ENCODE data around the gene MTF1.

The MTF1 gene

DNA sequence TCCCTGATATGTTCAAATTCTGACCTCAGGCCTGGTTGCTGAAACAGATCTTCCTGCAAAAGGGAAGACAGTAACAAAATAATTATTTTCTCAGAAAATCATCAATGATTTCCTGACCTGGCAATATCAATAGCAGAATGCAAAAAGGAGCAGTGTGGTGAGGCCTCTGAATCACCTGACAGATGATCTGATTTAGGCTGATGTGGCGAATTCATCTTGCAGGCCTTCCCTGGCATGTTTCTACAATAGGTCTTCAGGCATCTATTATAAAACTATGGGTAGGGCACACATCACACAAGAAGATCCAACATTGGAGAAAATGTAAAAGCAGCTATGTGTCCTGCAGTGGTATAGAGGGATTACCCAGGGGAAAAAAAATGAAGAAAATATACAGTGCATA lies 7.1 kb upstream of the MTF1 start:
- DNase-seq = no peak

DNA sequence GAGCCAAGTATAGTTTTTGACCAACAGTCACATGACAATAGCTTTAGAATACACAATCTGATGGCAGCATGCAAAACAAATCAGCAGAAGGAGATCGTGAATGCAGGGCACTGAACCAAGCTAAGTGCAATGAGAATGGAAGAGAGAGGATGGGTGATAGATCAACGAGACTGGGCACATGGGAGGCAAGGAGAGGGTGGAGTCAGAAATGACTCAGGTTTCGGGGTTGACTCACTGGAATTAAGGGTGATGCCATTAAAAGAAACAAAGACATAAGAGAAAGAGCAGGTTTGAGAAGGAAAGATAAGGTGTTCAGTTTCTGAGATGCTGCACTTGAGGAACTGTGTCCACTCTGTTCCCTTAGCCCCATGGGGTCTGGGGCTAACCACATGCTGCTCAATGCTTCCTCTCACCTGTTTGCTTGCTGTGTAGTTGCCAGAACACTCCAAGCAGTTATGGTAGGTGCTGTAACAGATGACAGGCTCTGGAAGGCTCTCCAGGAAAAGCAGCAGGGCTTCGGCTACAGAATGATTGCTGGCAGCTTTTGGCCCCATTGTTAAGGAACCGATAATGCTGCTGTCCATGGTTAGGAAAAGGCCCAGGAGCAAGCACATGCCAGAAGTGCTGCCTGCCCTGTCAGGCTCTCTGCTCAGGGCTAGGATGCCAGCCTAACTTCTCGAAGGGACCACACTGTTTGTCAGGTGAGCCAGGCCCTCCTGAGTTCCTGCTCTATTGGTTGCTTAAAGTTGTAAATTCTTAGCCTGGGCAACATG lies 6.1 kb upstream of the MTF1 start:
- DNase-seq = no peak

DNA sequence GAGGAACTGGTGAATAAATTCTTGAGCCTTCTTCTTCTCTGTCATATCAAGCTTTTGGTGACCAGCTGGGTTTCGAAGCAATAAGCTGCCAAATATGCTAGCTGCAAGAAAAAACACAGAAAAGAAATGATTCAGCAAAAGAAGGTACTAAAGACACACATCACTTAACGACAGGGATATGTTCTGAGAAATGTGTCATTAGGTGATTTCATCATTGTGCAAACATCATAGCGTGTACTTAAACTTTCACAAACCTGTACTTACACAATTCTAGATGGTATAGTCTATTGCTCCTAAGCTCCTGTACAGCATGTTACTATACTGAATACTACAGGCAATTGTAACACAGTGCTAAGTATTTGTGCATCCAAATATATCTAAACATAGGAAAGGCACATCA lies 2.9 kb upstream of the MTF1 start:
- DNase-seq = no peak

DNA sequence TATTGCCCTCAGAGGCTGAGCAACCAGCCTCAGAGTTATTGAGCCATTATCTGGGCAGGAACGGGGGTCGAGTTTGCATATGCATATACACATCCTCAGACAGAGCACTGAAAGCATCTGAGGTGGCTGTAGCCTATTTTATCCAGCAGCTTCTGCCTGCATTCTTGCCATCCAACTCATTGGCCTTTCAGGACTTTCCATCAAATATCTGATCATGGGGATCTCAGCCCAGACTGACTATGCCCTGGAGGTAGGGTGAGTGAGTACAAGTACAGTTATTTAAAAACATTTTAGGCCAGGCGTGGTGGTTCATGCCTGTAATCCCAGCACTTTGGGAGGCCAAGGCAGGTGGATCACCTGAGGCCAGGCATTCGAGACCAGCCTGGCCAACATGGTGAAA lies 1.8 kb upstream of the MTF1 start:
- no peak for DNase-seq

DNA sequence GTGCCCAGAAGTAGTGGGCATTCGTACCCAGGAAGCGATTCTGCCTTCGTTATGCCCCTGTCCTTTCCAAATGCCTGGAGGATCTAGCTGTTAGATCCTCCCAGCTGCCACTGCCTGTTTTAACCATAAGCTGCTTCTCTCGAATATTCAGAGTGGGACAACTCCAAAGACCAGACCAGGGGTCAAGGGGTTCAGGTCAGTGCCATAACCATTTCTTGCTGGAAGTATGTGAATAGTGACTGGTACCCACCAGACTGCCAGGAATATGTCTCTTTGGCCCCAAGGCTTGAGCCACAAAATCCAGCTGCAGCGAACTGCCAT lies 914 bp upstream of the MTF1 start:
- no peak for DNase-seq

DNA sequence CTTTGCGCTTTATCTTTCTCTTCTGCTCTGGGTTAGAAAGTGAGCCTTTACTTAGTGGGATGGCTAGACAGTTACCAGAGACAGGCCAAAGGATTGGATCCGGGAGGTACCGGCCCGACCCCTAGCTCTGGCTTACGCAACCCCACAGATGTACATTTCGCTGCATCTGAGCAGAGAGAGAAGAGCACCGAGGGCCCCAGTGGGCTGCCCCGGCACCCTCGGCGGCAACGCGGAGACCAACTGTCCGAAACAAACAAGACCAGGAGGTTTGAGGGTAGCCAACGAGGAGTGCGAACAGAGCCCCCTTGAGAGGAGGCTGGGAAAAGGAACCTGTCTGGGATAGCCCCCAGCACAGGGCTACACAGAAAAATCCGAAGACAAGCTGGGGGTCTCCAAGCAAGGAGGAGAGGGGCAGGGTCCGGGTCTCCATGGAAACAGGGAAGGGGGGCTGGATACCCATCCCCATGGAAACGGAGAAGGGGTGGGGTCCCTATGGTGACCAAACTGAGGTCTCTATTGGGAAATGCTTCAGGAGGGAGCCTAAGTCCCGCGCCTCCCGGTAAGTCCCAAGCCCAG lies 373 bp downstream of the MTF1 start:
- no peak for DNase-seq

DNA sequence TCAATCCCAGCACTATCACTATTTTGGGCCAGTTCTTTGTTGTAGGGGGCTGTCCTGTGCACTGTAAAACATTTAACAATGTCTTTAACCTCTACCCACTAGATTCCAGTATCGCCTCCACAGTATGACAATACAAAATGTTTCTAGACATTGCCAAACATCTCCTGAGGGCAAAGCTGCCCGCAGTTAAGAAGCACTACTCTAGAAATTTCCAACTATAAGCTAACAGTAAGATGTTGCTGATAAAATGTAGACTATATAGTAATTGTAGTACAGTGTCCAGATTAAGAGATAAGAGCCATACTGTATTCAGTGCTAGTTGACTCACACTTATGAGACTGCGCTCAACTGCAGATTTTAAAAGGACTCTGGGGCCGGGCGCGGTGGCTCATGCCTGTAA lies 5.0 kb downstream of the MTF1 start:
- no peak for DNase-seq

DNA sequence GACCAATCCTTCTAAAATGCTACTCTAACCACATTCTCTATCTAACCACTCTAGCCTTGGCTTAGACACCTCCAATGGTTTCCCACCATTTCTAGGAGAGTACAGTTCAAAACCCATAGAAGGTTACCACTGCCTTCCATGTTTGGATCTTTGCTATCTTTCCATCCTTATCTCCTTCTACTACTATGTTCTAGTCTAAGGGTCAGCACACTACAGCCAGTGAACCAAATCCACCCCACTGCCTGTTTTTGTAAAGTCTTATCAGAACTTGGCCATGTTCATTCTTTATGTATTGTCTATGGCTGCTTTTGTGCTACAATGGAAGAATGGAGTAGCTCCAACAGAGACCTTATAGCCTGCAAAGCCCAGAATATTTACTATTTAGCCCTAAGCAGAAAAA lies 6.2 kb downstream of the MTF1 start:
- DNase-seq = no peak

DNA sequence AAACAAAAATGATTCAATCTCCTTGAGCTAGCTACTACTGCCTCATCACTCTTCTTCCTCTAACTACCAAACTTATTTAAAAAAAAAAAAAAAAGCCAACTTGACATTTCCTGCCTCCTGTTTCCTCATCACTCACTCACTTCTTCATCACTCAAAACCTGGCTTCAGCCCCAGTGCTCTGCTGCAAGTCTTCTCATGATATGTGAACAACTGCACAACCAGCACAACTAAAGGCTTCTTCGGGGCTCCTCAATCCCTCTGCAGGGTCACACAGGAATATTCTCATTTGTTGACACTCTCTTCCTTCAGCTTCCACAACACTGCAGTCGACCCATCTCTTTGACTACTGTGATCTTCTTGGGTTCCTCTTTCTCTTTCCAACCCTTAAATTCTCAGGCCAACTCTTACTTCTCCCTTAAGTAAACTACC lies 7.6 kb downstream of the MTF1 start:
- DNase-seq = no peak

DNA sequence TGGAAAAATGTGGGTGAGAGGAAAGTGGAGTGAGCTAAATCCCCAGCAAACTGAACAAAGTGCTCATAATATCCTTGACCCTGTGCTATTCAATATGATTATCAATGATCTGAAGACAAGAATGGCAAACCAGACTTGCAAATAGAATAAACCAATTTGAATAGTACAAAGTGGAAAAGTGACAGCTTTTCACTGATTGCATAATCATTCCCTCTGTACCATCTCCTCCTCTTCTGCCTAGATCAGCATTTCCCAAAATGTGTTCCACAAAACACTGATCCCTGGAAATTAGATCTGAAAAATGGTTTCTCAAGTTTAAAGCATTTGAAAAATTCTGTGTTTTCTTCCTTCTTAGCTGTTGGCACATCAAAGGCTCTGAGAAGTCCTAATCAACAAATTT lies 8.1 kb downstream of the MTF1 start:
- DNase-seq = no peak

DNA sequence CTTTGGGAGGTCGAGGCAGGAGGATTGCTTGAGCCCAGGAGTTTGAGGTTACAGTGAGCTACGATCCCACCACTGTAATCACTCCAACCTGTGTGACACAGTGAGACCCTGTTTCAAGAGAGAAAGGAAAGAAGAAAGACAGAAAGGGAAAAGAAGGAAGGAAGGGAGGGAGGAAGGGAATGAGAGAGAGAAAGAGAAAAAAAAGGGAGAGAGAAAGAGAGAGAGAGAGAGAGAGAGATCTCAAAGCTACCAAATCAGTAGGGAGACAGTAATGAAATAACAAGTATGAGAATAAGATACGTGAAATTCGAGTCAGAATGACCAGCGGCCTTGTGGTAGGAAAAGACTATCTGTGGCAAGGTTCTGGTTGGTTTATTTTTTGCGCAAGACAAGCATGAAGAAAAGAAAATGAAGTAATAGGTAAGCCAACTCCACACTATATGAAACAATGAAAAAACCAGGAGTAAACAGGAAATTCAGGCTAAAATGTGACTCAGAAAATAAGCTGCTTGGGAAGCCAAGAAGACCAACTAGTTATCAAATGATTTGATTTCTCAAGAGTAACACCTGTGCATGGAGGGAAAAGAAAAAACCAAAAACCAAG lies 8.9 kb downstream of the MTF1 start:
- DNase-seq = no peak

DNA sequence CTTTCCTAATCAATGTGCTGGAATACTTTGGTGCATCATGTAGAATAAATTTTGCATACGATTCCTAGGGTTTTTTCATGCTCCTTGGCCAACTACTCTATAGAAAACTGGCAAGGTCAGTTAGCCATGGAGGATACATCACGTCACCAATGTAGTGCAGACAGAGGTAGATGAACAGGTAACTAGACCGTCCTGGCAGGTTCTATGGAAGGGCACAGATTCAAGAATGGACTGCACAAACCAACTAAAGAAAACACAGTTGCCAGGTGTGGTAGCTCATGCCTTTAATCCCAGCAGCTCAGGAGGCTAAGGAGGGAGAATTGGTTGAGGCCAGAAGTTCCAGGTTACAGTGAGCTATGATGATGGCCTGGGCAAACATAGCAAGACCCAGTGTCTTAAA lies 9.9 kb downstream of the MTF1 start:
- DNase-seq = no peak

DNA sequence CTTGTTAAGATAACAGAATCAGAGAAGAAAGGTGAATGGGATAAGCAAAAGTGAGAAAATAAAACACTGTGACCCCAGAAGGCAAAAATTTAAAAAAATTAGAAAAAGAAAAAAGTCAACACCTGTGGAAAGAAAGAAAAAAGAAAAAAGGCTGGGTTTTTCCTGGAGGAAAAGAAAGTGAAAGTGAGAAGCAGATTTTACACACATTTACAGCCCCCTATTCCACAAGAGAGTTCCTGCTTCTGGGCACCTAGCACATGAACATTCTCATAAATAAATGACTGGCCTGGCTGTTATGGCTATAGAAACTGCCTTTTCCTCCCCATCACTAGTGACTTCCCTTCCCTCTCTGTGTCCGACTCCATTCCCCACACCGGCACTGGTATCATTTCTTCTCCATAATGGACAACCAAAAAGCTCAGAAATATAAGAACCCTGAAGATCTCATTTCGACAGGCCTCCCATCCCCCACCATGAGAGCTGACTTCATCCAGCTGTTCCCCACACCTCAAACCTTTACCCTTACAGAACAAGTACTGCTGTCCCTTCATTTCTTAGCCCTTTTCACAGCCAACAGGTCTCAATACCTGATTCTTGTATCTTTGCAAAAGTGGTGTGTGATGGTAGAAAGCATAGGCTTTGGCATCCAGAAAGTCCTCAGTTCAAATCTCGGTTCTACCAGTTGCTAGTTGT lies 12.6 kb downstream of the MTF1 start:
- DNase-seq = no peak

DNA sequence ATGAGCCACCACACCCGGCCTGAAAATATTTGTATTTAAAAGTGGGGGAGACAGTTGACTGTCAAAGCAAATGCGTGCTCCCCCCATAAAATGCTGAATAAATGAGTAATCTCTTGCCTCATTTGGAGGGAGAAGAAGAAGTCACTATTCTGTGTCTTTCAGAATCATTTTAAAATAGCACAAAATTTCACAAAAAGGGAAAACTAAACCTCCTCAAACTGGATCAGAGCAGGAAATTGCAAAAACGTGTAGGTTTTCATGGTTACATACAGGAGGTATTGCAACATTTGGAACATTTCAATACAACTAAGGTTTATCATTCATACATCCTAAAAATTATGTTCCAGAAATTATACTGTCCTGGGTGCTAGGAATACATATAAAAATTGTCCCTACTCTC lies 13.6 kb downstream of the MTF1 start:
- DNase-seq = no peak

DNA sequence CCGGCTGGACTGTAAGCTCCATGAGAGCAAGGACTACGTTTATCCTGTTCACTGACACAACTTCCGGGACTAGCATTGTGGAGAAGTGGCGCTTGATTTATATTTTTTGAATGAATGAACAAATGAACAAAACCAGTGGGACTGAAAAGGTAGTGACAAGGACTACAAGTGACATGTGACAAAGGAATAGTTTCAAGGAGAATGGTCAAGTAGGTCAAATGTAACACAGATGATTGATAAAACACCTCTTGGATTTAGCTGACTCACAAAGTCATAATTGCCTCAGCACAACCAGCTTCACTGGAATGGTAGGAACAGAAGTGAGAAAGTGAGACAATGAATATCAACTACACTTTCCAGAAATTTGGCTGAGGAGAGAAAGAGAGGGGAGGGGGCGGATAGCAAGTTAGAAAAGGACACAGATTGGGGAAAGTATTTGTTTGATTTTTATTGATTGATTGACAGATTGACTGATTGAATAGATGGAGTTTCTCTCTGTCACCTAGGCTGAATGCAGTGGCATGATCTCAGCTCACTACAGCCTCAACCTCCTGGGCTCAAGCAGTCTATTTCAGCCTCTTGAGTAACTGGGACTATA lies 14.2 kb downstream of the MTF1 start:
- DNase-seq = no peak

DNA sequence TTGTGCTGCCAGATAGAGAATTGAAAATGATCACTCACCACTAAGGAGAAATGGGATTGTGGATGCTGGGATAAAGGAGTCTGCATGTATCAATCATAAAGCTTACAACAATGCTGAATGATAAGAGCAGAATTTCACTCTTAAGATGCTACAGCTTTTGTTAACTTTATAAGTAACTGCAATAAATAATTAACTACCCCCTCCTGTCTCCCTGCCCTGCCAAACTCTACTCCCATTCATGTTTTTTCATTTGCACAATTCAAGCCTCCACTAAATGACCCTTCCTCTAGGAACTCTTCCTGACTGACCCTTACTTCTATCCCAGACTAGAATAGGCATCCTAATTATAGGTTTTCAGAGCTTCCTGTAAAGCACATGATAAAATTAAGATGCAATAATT lies 14.9 kb downstream of the MTF1 start:
- no peak for DNase-seq

DNA sequence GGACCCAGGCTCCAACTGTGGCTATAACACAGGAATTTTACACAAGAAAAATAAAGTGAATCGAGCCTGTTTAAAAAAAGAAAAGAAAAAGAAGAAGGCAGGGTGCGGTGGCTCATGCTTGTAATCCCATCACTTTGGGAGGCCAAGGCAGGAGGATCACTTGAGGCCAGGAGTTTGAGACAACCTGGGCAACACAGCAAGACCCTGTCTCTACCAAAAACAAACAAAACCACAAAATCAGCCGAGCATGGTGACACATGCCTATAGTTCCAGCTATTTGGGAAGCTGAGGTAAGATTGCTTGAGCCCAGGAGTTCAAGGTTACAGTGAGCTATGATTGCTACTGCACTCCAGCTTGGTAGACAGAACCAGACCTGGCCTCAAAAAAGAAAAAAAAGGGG lies 17.7 kb downstream of the MTF1 start:
- DNase-seq = no peak

DNA sequence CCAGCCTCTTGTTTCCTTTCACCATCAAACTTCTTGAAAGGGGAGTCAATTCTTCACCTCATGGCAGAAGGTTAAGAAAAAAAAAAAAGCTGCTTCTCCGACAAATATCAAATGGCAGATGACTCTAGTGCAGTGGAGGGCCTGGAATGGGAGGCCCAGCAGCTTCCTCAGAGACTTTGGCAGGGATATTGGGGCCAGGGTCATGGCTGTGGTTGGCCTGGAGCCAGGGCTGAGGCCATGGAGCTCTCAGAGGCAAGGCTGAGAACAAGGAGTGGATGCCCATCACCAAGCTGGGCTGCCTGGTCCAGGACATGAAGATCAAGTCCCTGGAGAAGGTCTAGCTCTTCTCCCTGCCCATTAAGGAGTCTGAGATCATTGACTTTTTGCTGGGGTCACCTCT lies 18.7 kb downstream of the MTF1 start:
- no peak for DNase-seq

DNA sequence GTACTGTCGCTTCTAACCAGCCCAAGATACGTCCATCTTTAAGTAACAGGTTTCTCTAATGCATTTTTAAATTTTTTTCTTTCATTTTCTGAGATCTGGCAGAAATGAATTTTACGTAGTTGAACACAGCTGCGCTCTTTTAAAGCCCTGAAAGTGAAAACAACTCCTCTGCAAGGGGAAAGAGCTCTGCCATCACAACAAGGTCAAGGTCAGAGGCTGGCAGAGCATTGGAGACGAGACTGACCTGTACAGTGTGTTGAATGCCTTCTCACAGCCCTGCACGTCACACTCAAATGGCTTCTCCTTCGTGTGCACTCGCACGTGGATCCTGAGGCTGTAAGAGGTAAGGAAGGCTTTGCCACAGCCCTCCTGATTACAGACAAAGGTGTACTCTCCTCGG lies 19.7 kb downstream of the MTF1 start:
- DNase-seq = no peak

DNA sequence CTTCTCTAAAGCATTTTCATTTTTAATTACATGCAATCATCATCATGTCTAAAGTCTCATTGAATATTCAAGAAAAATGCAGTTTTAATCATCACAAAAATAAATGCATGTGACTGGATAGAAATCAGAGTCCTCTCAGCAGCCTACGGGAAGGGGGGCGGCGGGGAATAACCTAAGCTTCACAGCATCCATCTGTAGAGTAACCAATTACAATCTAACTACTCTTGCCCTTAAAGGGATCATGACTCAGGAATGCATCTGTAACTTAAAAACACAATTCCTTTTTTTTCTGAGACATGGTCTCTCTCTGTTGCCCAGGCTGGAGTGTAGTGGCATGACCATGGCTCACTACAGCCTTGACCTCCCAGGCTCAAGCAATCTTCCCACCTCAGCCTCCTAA lies 22.6 kb downstream of the MTF1 start:
- DNase-seq = no peak

DNA sequence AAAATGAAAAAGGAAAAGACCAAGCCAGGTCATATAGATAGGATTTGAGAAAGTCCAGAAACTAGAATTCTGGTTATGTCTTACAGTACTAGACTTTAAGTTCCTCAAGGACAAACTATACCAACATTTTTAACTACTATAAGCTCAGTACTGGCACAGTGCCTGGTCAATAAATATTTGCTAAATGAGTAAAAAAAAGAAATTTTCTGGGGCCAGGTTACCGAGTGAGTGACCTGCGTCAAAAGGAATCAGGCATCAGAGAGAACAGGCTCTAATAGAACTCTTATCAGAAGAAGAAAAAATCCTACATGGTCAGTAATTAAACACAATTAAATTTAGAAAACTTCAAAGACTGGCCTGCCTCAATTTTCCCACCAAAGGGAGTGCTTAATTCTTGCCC lies 27.6 kb downstream of the MTF1 start:
- DNase-seq = no peak

DNA sequence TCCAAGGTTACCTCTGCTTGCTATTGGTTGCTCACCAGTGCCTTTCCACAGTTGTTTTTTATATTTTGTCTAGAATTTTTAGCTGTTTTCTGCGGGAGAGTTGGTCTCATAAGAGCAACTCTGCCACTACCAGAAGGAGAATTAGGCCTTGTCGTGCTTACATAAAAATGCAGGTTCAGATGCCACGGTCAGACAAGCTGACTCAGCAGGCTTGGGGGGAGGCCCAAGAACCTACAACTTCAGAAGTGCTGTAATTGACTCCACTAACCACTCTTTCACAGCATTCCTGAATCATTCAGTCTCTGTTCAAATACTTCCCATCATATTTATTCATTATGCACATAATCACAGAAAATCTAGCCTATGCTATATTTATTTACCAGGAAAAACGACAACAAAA lies 28.3 kb downstream of the MTF1 start:
- no peak for DNase-seq

DNA sequence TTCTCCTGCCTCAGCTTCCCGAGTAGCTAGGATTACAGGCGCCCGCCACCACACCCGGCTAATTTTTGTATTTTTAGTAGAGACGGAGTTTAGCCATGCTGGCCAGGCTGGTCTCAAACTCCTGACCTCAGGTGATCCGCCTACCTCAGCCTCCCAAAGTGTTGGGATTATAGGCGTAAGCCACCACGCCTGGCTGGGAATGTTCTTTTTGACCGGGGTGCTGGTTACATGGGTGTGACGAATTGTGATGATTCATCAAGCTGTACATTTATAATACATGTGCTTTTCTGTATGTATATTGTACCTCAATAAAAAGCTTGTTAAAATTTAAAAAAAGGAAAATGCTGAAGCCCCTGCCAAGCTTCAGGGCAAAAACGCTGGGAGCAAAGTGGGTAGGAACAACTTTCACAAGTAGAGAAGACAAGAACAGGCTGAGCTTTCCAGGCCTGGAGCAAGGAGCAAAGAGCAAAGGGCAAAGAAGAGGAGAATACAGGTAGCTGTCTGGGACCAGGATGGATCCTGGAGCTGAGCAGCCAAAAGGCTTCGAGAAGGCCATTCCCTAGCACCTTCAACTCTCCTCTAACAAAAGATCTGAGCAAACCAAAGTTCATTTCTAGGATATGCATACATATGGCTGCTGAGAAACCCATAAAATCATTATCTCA lies 30.9 kb downstream of the MTF1 start:
- DNase-seq = no peak

Measured in NCI-H2081 treated with DMSO at 0.1 percent for 48 hours (cell line).